ENCODE data around the gene SYVN1. TPM values are rescaled to one million over a fixed set of nuclear protein-coding genes. Genes with fewer than 3 reads are reported as not detected.

The SYVN1 gene
- total RNA-seq, 1 experiment from 2014 or later = 20.2 TPM

Other genes with a start within 250 kb of the SYVN1 start
- 22.5 and 23.2 TPM in 2 replicates for gene ATG2A, start 217.3 kb downstream of the SYVN1 start, total RNA-seq (2014; rRNA removed; shearing (Covaris generic))
- gene PPP2R5B, start 209.8 kb downstream of the SYVN1 start, total RNA-seq (2014; rRNA removed; shearing (Covaris generic)) = 20.6 and 30.6 TPM in 2 replicates
- not detected in 2 replicates for gene GPHA2, start 198.6 kb downstream of the SYVN1 start, total RNA-seq (2014; rRNA removed; shearing (Covaris generic))
- gene MAJIN, start 162.4 kb downstream of the SYVN1 start, total RNA-seq (2014; rRNA removed; shearing (Covaris generic)) = not detected in 2 replicates
- gene BATF2, start 137.5 kb downstream of the SYVN1 start, total RNA-seq (2014; rRNA removed; shearing (Covaris generic)) = not detected in 2 replicates
- 155 and 222 TPM in 2 replicates for gene ARL2, start 120.4 kb downstream of the SYVN1 start, total RNA-seq (2014; rRNA removed; shearing (Covaris generic))
- 35.3 and 36.9 TPM in 2 replicates for gene SNX15, start 107.1 kb downstream of the SYVN1 start, total RNA-seq (2014; rRNA removed; shearing (Covaris generic))
- gene SAC3D1, start 93.3 kb downstream of the SYVN1 start, total RNA-seq (2014; rRNA removed; shearing (Covaris generic)) = 35.8 and 69.9 TPM in 2 replicates
- not detected in 2 replicates for gene NAALADL1, start 76.0 kb downstream of the SYVN1 start, total RNA-seq (2014; rRNA removed; shearing (Covaris generic))
- 90.2 and 124 TPM in 2 replicates for gene CDCA5, start 50.5 kb downstream of the SYVN1 start, total RNA-seq (2014; rRNA removed; shearing (Covaris generic))
- 63.7 and 91.9 TPM in 2 replicates for gene ZFPL1, start 50.3 kb downstream of the SYVN1 start, total RNA-seq (2014; rRNA removed; shearing (Covaris generic))
- 387 and 508 TPM in 2 replicates for gene VPS51, start 38.3 kb downstream of the SYVN1 start, total RNA-seq (2014; rRNA removed; shearing (Covaris generic))
- gene TM7SF2, start 22.6 kb downstream of the SYVN1 start, total RNA-seq (2014; rRNA removed; shearing (Covaris generic)) = 1.5 and 2.4 TPM in 2 replicates
- gene ZNHIT2, start 16.8 kb downstream of the SYVN1 start, total RNA-seq (2014; rRNA removed; shearing (Covaris generic)) = 22.8 and 42.1 TPM in 2 replicates
- 672 and 1,078 TPM in 2 replicates for gene FAU, start 12.4 kb downstream of the SYVN1 start, total RNA-seq (2014; rRNA removed; shearing (Covaris generic))
- 113 and 138 TPM in 2 replicates for gene MRPL49, start 12.2 kb downstream of the SYVN1 start, total RNA-seq (2014; rRNA removed; shearing (Covaris generic))
- gene SPDYC, start 35.7 kb upstream of the SYVN1 start, total RNA-seq (2014; rRNA removed; shearing (Covaris generic)) = not detected in 2 replicates
- 120 and 177 TPM in 2 replicates for gene CAPN1, start 47.4 kb upstream of the SYVN1 start, total RNA-seq (2014; rRNA removed; shearing (Covaris generic))
- gene POLA2, start 127.4 kb upstream of the SYVN1 start, total RNA-seq (2014; rRNA removed; shearing (Covaris generic)) = 26.8 and 44.2 TPM in 2 replicates
- 10.5 and 16.6 TPM in 2 replicates for gene CDC42EP2, start 180.3 kb upstream of the SYVN1 start, total RNA-seq (2014; rRNA removed; shearing (Covaris generic))
- gene DPF2, start 199.3 kb upstream of the SYVN1 start, total RNA-seq (2014; rRNA removed; shearing (Covaris generic)) = 87.6 and 105 TPM in 2 replicates
- 0.25 TPM in 1 of 2 replicates, not detected in the other for gene TIGD3, start 220.2 kb upstream of the SYVN1 start, total RNA-seq (2014; rRNA removed; shearing (Covaris generic))
- 3.1 and 5.3 TPM in 2 replicates for gene SLC25A45, start 248.1 kb upstream of the SYVN1 start, total RNA-seq (2014; rRNA removed; shearing (Covaris generic))